IPS-11a (cell line): ENCODE measurements around the gene EXOSC1.
"Not testable (repeated sequence)": the region's sequence is repeated elsewhere in the genome, so short reads cannot be mapped to it uniquely, and the experiment has no call there.

Experiments used
- H3K4me3 ChIP-seq: one replicate; pipeline ENCODE4 v1.5.1; 2013; ENCODE audit warnings: low read depth, low read length, control low read depth

EXOSC1 gene

GRCh38 chr10:97411406-97411805 lies 34.4 kb downstream of the EXOSC1 start:
- no peak overlapping the region for H3K4me3 ChIP-seq

GRCh38 chr10:97408496-97408992 lies 37.3 kb downstream of the EXOSC1 start:
- no peak overlapping the region for H3K4me3 ChIP-seq

GRCh38 chr10:97407952-97408248 lies 37.9 kb downstream of the EXOSC1 start:
- no peak overlapping the region for H3K4me3 ChIP-seq

- H3K4me3 ChIP-seq = no peak overlapping the region
Observed at GRCh38 chr10:97407211-97407951, 38.4 kb downstream of the EXOSC1 start.

- not testable (repeated sequence) for H3K4me3 ChIP-seq
Observed at GRCh38 chr10:97406483-97406882, 39.3 kb downstream of the EXOSC1 start.

- H3K4me3 ChIP-seq = no peak overlapping the region
Observed at GRCh38 chr10:97406064-97406463, 39.7 kb downstream of the EXOSC1 start.

- H3K4me3 ChIP-seq = no peak overlapping the region
Observed at GRCh38 chr10:97404044-97404443, 41.8 kb downstream of the EXOSC1 start.

GRCh38 chr10:97401455-97401919 lies 44.3 kb downstream of the EXOSC1 start:
- peak overlapping the region; percentile 90 for H3K4me3 ChIP-seq

GRCh38 chr10:97400665-97401454 lies 44.9 kb downstream of the EXOSC1 start, which contains the start of gene RRP12:
RRP12 (minus strand) TSS chr10:97401340; CDS start chr10:97401231, 109 bp downstream.
- peak within 1 kb of the TSS; percentile 90 for H3K4me3 ChIP-seq

GRCh38 chr10:97399843-97400545 lies 45.8 kb downstream of the EXOSC1 start:
- H3K4me3 ChIP-seq = peak overlapping the region; percentile 90

- no peak overlapping the region for H3K4me3 ChIP-seq
Observed at GRCh38 chr10:97396056-97396455, 49.8 kb downstream of the EXOSC1 start.

GRCh38 chr10:97393034-97393573 lies 52.7 kb downstream of the EXOSC1 start:
- H3K4me3 ChIP-seq = no peak overlapping the region

GRCh38 chr10:97390091-97390490 lies 55.7 kb downstream of the EXOSC1 start:
- H3K4me3 ChIP-seq = no peak overlapping the region

- H3K4me3 ChIP-seq = no peak overlapping the region
Observed at GRCh38 chr10:97388152-97388551, 57.7 kb downstream of the EXOSC1 start.
